GM12892 (cell line): ENCODE results near the gene MEGF11.

Source experiments
- POLR2A ChIP-seq: IDR thresholded peaks from 2 replicates; pipeline ENCODE4 v1.6.1; 2011; ENCODE audit warnings: low read depth, low read length, control low read depth
- TAF1 ChIP-seq: IDR thresholded peaks from 2 replicates; pipeline ENCODE4 v1.6.1; 2011; ENCODE audit warnings: low read depth, mild to moderate bottlenecking, control low read depth, low read length, borderline replicate concordance

DNA sequence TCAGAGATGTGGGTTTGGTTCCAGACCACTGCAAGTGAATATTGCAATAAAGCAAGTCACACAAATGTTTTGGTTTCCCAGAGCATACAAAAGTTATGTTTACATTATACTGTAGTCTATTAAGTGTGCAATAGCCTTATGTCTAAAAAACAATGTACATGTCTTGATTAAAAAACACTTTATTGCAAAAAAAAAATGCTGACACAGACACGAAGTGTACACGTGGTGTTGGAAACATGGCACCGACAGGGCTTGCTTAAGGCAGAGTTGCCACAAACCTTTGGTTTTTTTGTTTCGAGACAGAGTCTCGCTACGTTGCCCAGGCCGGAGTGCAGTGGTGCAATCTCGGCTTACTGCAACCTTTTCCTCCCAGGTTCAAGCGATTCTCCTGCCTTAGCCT lies 334.2 kb downstream of the MEGF11 start:
- TF ChIP-seq TAF1 (no peak), POLR2A (no peak)
